MM.1S (cell line): Measurements from ENCODE around the gene CSKMT.
"Not testable (repeated sequence)": the region's sequence is repeated elsewhere in the genome, so short reads cannot be mapped to it uniquely, and the experiment has no call there.

ENCODE experiments used
- EZH2 ChIP-seq: fragments of 300-600 bp; sonication (generic); optimal IDR thresholded peaks from 2 replicates; pipeline ENCODE3; 2017; ENCODE audit warnings: low read depth, mild to moderate bottlenecking, antibody characterized with exemption, low read length, mixed read lengths
- EZH2phosphoT487 ChIP-seq: fragments of 300-600 bp; sonication (generic); IDR thresholded peaks from 2 replicates; pipeline ENCODE4 v1.6.1; 2018; ENCODE audit warnings: antibody characterized with exemption, low read length
- TF ChIP-seq, protein P1 (sequence below): fragments of 300-600 bp; sonication (generic); IDR thresholded peaks from 2 replicates; pipeline ENCODE4 v1.5.1; 2016; ENCODE audit warnings: antibody characterized with exemption, low read length, mixed read lengths

DNA sequence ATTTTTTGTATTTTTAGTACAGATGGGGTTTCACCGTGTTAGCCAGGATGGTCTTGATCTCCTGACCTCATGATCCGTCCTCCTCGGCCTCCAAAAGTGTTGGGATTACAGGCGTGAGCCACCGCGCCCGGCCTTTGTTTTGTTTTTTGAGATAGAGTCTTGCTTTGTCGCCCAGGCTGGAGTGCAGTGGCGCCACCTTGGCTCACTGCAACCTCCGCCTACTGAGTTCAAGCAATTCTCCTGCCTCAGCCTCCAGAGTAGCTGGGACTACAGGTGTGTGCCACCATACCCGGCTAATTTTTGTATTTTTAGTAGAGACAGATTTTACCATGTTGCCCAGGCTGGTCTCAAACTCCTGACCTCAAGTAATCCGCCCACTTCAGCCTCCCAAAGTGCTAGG lies 14.8 kb upstream of the CSKMT start:
- TF ChIP-seq EZH2, EZH2phosphoT487: not testable (repeated sequence)
- TF ChIP-seq, protein P1, sequence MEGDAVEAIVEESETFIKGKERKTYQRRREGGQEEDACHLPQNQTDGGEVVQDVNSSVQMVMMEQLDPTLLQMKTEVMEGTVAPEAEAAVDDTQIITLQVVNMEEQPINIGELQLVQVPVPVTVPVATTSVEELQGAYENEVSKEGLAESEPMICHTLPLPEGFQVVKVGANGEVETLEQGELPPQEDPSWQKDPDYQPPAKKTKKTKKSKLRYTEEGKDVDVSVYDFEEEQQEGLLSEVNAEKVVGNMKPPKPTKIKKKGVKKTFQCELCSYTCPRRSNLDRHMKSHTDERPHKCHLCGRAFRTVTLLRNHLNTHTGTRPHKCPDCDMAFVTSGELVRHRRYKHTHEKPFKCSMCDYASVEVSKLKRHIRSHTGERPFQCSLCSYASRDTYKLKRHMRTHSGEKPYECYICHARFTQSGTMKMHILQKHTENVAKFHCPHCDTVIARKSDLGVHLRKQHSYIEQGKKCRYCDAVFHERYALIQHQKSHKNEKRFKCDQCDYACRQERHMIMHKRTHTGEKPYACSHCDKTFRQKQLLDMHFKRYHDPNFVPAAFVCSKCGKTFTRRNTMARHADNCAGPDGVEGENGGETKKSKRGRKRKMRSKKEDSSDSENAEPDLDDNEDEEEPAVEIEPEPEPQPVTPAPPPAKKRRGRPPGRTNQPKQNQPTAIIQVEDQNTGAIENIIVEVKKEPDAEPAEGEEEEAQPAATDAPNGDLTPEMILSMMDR = not testable (repeated sequence)
